ENCODE data around the gene KANK3.
"Not testable (repeated sequence)": the region's sequence is repeated elsewhere in the genome, so short reads cannot be mapped to it uniquely, and the experiment has no call there.

Gene KANK3

DNA sequence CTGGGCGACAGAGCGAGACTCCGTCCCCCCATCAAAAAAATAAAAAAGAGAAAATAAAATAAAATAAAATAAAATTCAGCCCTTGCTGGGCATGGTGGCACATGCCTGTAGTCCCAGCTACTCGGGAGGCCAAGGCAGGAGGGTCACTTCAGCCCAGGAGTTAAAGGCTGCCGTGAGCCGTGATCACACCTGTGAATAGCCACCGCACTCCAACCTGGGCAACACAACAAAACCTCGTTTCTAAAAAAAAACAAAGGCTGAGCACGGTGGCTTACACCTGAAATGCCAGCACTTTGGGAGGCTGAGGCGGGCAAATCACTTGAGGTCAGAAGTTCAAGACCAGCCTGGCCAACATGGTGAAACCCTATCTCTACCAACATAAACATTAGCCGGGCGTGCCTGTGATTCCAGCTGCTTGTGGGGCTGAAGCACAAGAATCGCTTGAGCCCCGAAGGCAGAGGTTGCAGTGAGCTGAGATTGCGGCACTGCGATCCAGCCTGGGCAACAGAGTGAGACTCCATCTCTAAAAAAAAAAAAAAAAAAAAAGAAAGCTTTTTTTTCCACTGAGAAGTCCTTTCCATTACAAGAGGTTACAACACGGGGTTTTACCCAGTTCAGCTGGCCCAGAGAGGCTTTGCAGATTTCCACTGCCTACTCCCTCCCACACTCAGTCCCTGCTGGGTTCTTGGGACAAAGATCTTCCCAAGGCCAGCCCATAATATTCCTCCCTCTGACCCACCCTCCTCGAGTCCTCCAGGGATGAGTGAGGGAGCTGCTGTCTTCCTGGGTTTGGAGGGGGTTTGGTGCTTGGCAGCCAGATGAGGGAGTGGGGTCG lies 27.3 kb upstream of the KANK3 start:
- DNase-seq: no peak

DNA sequence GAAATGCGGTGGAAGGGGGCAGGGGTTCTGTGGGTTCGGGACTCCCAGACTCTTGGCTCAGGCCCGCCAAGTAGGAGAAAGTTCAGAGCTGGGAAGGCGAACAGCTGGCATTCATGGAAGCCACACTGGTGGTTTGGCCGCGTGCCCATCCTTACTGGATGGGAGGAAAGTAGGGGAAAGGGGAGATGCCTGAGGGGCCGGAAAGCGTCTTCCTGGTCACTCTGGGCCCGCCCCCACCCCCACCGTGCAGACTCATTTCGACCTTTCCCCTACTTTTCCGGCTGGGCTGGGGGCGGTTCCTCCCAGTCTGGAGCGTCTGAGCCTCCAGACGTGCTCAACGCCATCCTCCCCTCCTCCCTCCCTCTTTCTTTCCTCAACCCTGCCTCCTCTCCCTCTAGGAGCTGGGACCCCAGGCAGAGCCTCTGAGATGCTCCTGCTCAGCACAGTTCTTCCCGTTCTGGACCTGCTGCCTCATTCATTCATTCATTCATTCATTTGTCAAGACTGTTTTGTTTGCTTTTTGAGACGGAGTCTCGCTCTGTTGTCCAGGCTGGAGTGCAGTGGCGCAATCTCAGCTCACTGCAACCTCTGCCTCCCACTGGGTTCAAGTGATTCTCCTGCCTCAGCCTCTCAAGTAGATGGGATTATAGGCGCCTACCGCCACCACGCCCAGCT lies 24.4 kb upstream of the KANK3 start:
- no peak for DNase-seq

- DNase-seq: no peak
These were observed 23.9 kb upstream of the KANK3 start for GRCh38 chr19:8366961-8367326.

GRCh38 chr19:8366121-8366581 lies 23.1 kb upstream of the KANK3 start:
- DNase-seq: no peak

DNA sequence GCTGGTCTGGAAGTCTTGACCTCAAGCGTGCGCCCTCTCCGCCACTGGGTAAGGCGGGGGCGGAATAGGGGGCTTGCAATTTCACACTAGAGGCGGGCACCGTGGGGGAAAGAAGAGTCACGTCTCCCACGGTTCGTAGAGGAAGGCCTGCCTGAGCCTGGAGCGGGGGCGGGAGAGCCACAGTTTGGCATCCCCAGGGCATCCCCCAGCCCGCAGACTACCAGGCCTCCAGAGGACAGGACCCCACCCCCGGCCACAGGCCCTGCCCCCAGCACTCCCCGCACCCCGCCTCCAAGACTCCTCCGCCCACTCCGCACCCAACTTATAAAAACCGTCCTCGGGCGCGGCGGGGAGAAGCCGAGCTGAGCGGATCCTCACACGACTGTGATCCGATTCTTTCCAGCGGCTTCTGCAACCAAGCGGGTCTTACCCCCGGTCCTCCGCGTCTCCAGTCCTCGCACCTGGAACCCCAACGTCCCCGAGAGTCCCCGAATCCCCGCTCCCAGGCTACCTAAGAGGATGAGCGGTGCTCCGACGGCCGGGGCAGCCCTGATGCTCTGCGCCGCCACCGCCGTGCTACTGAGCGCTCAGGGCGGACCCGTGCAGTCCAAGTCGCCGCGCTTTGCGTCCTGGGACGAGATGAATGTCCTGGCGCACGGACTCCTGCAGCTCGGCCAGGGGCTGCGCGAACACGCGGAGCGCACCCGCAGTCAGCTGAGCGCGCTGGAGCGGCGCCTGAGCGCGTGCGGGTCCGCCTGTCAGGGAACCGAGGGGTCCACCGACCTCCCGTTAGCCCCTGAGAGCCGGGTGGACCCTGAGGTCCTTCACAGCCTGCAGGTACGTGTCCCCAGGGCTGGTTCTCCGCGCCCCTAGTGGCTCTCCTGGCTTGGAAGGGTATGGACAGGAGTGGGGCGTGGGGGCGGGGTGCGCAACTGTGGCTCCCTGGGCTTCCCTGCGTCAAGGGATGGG lies 21.0 kb upstream of the KANK3 start, which contains the start of gene ANGPTL4:
ANGPTL4 (plus strand) TSS at position 353 of the 969 bp plus-strand sequence; CDS start at position 520, 167 bp downstream.
- peak; percentile 5 to 51 for DNase-seq

DNA sequence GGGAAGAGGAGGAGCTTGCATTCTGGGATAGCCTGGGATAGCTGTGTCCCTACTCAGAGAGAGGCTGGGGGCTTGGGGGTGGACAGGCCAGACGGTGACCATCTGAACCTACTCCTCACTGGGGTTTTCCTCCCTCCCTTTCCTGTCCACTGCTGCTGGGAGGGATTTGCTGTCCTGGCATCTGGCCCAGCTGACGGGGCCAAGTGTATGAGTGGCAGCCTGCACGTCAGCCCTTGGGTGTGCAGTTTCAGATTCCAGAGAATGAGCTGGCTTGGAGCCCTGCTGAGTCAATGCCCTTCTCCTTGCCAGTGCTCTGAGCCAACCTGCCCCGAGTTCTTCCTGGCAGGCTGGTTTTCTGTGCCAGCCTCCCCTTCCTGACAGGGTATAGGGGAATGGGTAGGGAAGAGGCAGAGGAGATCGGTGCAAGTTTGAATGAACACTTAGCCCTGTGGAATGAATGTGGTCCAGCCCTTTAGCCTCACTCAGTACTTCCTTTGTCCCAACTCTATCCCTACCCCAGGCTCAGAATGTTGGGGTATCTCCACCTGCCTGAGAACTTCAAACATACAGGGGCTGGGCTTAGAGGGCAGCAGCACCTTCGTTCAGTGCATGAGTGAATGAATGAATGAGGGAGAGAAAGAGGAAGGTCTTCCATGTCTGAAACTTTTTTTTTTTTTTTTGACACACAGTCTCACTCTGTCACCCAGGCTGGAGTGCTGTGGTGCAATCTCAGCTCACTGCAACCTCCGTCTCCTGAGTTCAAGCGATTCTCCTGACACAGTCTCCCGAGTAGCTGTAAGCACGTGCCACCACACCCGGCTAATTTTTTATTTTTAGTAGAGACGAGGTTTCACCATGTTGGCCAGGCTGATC lies 19.1 kb upstream of the KANK3 start:
- DNase-seq: peak in 1 of 2 donors; percentile 27

GRCh38 chr19:8360196-8360595 lies 17.1 kb upstream of the KANK3 start:
- DNase-seq: no peak

DNA sequence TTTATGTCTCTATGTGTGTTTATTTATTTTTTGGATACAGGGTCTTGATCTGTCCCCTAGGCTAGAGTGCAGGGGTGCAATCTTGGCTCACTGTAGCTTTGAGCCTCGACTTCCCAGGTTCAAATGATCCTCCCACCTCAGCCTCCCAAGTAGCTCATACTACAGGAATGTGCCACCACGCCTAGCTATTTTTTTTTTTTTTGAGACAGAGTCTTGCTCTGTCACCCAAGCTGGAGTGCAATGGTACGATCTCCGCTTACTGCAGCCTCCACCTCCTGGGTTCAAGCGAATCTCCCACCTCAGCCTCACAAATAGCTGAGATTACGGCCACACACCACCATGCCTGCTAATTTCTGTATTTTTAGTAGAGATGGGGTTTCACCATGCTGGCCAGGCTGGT lies 15.9 kb upstream of the KANK3 start:
- no peak for DNase-seq

GRCh38 chr19:8357007-8357521 lies 14.0 kb upstream of the KANK3 start:
- DNase-seq: no peak

- DNase-seq: no peak
These were observed 12.8 kb upstream of the KANK3 start for GRCh38 chr19:8355631-8356402.

- DNase-seq: not testable (repeated sequence)
These were observed 9.8 kb upstream of the KANK3 start for GRCh38 chr19:8352845-8353244.

DNA sequence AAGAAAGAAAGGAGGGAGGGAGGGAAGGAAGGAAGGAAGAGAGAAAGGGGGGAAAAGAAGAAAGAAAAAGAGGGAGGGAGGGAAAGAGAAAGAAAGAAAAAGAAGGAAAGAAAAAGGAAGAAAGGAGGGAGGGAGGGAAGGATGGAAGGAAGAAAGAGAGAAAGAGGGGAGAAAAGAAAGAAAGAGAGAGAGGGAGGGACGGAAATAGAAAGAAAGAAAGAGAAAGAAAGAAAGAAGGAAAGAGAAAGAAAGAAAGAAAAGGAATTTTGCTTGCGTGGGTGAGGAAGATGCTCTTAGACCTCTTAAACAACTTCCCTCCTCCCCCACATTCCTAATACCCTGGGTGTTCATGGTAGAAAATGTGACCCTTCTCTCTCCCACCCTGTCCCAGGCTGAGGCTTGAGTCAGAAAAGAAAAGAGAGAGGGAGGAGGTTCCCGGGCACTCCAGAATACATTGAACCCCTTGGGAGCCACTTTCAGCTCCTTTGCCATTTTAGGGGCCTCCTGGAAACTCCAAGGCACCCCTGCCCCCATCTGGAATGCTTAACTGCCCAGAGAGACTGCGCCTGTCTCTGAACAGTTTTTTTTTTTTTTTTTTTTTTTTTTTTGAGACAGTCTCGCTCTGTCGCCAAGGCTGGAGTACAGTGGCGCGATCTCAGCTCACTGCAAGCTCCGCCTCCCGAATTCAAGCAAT lies 9.2 kb upstream of the KANK3 start:
- no peak for DNase-seq

GRCh38 chr19:8349629-8350372 lies 6.7 kb upstream of the KANK3 start:
- DNase-seq: not testable (repeated sequence)

GRCh38 chr19:8343483-8343844 lies 402 bp upstream of the KANK3 start:
- no peak for DNase-seq

DNA sequence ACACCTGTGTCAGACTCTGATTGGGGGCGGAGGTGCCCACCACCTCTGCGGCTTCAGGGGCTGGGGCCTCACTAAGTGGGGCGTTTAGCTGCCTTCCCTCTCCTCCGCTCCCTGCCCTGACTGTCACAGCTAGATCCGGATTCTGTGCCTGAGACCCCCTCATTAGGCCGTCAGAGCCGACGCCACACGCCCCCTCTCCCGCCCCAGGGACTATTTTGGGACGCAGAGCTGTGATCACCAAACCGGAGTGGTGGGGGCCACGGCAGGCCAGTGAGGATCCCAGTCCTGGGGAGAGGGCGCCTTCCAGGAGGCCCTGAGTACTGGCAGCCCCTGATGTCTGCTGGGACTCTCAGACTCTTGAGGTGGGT lies 762 bp downstream of the KANK3 start:
- DNase-seq: no peak

GRCh38 chr19:8341504-8341903 lies 1.6 kb downstream of the KANK3 start:
- not testable (repeated sequence) for DNase-seq

GRCh38 chr19:8340341-8341096 lies 2.5 kb downstream of the KANK3 start:
- no peak for DNase-seq

GRCh38 chr19:8338835-8339234 lies 4.2 kb downstream of the KANK3 start:
- DNase-seq: no peak

DNA sequence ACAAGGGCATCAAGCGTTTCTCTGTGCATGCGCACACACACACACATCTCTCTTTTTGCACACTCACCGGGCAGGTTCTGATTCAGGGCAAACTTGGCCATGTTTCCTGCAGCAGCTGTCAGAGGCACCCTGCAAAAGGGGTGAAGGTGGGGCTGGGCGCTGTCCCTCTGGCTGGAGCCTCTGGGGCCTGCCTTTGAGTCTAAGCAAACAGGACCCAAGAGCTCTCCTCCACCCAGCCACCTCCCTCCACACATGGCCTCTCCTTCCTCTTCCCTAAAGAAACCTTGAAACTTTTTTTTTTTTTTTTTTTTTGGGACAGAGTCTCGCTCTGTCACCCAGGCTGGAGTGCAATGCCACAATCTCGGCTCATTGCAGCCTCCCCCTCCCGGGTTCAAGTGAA lies 5.3 kb downstream of the KANK3 start:
- no peak for DNase-seq
